ENCODE measurements around the gene PIM2. TPM values are rescaled to one million over a fixed set of nuclear protein-coding genes. Genes with fewer than 3 reads are reported as not detected.

The PIM2 gene
- total RNA-seq, 1 donor from 2014 or later: 16.5 TPM

- Mint-ChIP-seq H3K36me3 (ENCODE audit: unreplicated experiment) (no peaks in the 10 kb centered on the region), H3K27me3 (ENCODE audit: unreplicated experiment) (peaks cover 11% of the 10 kb centered on the region), H3K4me1 (ENCODE audit: low read depth, unreplicated experiment) (peaks cover 7% of the 10 kb centered on the region), H3K4me3 (ENCODE audit: unreplicated experiment) (no peak overlapping the region), H3K27ac (ENCODE audit: unreplicated experiment) (no peak overlapping the region), H3K9me3 (ENCODE audit: unreplicated experiment) (peaks cover 3% of the 10 kb centered on the region)
- DNase-seq: no peak
- no peak for TF ChIP-seq CTCF (IDR thresholded peaks at IDR 0.05; ENCODE audit: partially characterized antibody, unreplicated experiment)
Observed at GRCh38 chrX:48913605-48914366, 5.0 kb downstream of the PIM2 start.

GRCh38 chrX:48911412-48912182, 7.2 kb downstream of the PIM2 start, which contains the start of gene SLC35A2:
Gene SLC35A2 (minus strand): TSS chrX:48911646. CDS start chrX:48911636, 10 bp downstream.
- TF ChIP-seq CTCF (IDR thresholded peaks at IDR 0.05; ENCODE audit: partially characterized antibody, unreplicated experiment): no peak
- Mint-ChIP-seq H3K4me3 (ENCODE audit: unreplicated experiment) (peak within 1 kb of the TSS; percentile 92), H3K36me3 (ENCODE audit: unreplicated experiment) (no peaks in the 10 kb centered on the region), H3K27ac (ENCODE audit: unreplicated experiment) (peak within 1 kb of the TSS; percentile 78), H3K4me1 (ENCODE audit: low read depth, unreplicated experiment) (peaks cover 6% of the 10 kb centered on the region), H3K9me3 (ENCODE audit: unreplicated experiment) (peaks cover 3% of the 10 kb centered on the region), H3K27me3 (ENCODE audit: unreplicated experiment) (peaks cover 7% of the 10 kb centered on the region)
- peak; percentile 79 for DNase-seq

- peaks cover 6% of the 10 kb centered on the region for H3K4me1 Mint-ChIP-seq (ENCODE audit: low read depth, unreplicated experiment)
- H3K36me3 Mint-ChIP-seq (ENCODE audit: unreplicated experiment): no peaks in the 10 kb centered on the region
- peak overlapping the region; percentile 92 for H3K4me3 Mint-ChIP-seq (ENCODE audit: unreplicated experiment)
- H3K27me3 Mint-ChIP-seq (ENCODE audit: unreplicated experiment): peaks cover 7% of the 10 kb centered on the region
- TF ChIP-seq CTCF (IDR thresholded peaks at IDR 0.05; ENCODE audit: partially characterized antibody, unreplicated experiment): no peak
- DNase-seq: no peak
- peaks cover 3% of the 10 kb centered on the region for H3K9me3 Mint-ChIP-seq (ENCODE audit: unreplicated experiment)
- peak overlapping the region; percentile 78 for H3K27ac Mint-ChIP-seq (ENCODE audit: unreplicated experiment)
Observed at GRCh38 chrX:48910926-48911411, 7.9 kb downstream of the PIM2 start.

- no peak for DNase-seq
- Mint-ChIP-seq H3K36me3 (ENCODE audit: unreplicated experiment) (no peaks in the 10 kb centered on the region), H3K4me3 (ENCODE audit: unreplicated experiment) (no peak overlapping the region), H3K4me1 (ENCODE audit: low read depth, unreplicated experiment) (peaks cover 6% of the 10 kb centered on the region), H3K9me3 (ENCODE audit: unreplicated experiment) (peaks cover 3% of the 10 kb centered on the region), H3K27me3 (ENCODE audit: unreplicated experiment) (peaks cover 7% of the 10 kb centered on the region), H3K27ac (ENCODE audit: unreplicated experiment) (no peak overlapping the region)
- no peak for TF ChIP-seq CTCF (IDR thresholded peaks at IDR 0.05; ENCODE audit: partially characterized antibody, unreplicated experiment)
Observed at GRCh38 chrX:48909703-48910294, 9.0 kb downstream of the PIM2 start.
